Right ventricle myocardium superior (tissue), 1 donor: Measurements from ENCODE around the gene PRIMPOL. TPM values are rescaled to one million over a fixed set of nuclear protein-coding genes. Genes with fewer than 3 reads are reported as not detected.

Experiments
- ATAC-seq: fragments of 200-7000 bp; cut with Tn5 transposase; one replicate; pipeline ENCODE4 v1.9.1; 2020; ENCODE audit warnings: mild to moderate bottlenecking; ENCODE audit not compliant: poor library complexity
- DNase-seq: peaks from one replicate; pipeline ENCODE4 v3.0.0-alpha.2; 2020
- intact Hi-C: fragments of 100-400 bp; cut with DNase I; formaldehyde crosslinking; loops from one replicate; pipeline ENCODE4 v1.11.2; 2022
- total RNA-seq: library from RNA; stranded (reverse); fragmentation: NEBNext Ultra II Directional; extraction: Animal tissue kit (Norgen Biotek cat#: 25700); gene quantifications from one replicate; pipeline ENCODE4 v1.2.1, GENCODE V29; 2021
- donor health status: DM: no; HTN: yes; CAD: no; lungs with severe emphysema.

Gene PRIMPOL
- total RNA-seq, 1 donor from 2014 or later: 10.9 TPM

DNA sequence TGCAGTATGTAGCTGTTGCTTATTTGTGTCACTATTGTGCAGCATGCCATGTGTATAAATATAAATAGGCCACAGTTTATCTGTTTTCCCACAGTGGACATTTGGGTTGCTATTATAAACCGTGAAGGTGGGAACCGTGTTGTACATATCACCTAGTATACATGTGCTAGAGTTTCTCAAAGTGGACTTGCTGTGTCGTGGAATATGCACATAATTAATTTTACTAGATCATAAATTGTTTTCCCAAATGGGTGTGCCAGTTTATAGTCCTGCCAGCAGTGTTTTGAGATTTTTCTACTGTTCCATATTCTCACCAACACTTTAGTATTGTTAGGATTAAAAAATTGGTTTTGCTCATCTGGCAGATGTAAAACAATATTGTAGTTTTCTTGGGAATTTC lies 38.5 kb downstream of the PRIMPOL start:
- intact Hi-C loops: no loop called here
- ATAC-seq: no peak
- no peak for DNase-seq

DNA sequence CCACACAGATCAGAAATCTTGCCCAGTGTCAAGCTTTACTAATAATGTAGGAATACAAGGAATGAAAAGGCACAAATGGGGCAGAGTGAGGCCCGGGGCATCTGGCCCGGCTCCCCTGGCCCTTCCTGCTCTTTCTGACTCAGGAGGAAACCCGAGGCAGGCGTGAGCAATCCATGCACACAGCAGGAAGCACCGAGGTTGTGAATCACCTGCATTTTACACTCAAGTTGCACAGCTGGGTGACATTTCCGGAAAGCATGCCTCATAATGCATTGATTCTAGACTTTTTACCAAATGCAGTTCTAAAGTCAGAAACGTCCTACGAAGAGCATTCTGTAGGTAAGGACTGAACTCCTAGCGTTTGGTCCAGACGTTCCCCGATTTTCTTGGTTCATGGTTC lies 38.9 kb downstream of the PRIMPOL start:
- DNase-seq (no peak), ATAC-seq (no peak)
- intact Hi-C loops: no loop called here

- no peak for ATAC-seq
- intact Hi-C loops: no loop called here
- DNase-seq: no peak
Observed at GRCh38 chr4:184689681-184690080, 40.1 kb downstream of the PRIMPOL start.

DNA sequence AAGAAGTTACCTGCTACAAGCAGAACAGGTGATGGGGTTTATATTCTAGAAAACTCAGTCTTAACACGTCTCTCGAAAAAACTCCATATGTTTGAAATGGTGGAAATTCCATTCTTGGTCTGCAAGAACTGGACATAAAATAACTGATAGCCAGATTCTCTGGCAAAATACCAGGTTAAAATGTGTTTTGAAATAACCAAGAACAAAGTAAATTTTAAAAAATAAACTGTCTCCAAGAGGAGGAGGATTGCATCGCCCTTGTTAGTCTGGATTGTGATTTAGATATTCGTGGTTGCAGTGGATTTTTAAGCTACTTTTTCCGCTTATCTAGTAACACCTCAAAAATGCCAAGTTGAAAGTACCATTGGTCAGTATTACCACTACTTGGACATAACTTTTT lies 43.5 kb downstream of the PRIMPOL start:
- intact Hi-C loops: no loop called here
- ATAC-seq (no peak), DNase-seq (no peak)

DNA sequence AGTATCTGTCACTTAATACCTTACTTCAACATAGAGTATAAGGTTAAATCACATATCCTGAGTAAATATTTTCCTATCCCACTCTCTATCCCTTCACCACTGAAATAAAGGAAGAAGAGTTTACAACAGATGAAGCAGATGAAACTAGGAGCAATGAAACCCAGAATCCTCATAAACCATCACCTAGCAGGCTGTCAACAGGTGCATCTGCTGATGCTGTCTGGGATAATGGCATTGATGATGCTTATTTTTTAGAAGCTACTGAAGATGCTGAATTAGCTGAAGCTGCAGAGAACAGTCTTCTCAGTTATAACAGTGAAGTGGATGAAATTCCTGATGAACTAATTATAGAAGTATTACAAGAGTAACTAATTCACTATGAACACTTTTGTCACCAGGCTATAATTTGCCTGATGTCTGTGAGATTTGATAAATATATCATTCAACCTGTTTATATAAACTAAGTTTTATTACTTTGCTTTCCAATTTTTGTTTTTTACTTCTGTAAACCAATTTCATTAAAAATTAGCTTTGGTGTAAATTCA lies 44.9 kb downstream of the PRIMPOL start:
- intact Hi-C loops: no loop called here
- ATAC-seq (peak; percentile 56), DNase-seq (no peak)

- ATAC-seq (peak; percentile 85), DNase-seq (no peak)
- intact Hi-C loops: no loop called here
Observed at GRCh38 chr4:184695178-184695896, 45.8 kb downstream of the PRIMPOL start.

DNA sequence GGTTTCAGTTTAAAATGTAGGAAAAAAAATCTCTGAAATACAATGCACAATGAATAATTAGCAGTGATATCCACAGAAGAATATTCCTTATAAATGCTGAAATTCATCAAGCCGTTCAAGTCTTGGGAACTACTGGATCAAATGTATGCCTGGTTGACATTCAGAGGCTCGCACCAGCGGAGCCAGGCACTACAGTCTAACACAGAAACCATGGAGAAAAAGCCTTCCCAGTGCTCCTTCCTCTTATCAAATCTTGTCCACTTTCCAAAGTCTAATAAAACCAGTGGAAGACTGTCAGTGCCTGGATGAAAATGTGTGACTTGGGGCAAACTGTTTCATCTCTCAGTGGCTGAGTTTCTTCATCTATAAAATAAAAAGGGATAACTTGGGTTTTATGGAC lies 48.4 kb downstream of the PRIMPOL start:
- ATAC-seq (no peak), DNase-seq (no peak)
- intact Hi-C loops: no loop called here

- intact Hi-C loops: no loop called here
- DNase-seq (no peak), ATAC-seq (no peak)
Observed at GRCh38 chr4:184699941-184700340, 50.4 kb downstream of the PRIMPOL start.

DNA sequence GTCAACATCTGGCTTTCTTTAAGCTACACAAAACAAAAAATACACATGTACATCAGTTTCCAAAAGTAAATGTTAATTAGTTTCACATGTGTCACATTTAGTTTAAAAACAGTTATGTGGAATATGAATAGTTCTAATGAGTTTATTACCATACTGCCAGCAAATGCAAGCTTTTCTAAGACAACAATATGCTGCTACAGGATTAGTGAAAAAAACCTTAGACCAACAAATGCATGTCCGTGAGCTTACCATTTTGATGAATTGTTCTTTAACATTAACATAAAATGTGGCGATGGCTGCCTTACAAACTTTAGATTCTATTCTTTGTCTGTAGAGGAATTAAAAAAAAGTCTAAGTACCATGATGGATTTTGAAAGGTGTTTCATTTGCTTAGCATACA lies 52.6 kb downstream of the PRIMPOL start:
- ATAC-seq (no peak), DNase-seq (no peak)
- intact Hi-C loops: no loop called here

GRCh38 chr4:184705692-184706091 lies 56.2 kb downstream of the PRIMPOL start:
- DNase-seq: no peak
- ATAC-seq: no peak
- intact Hi-C loops: no loop called here

GRCh38 chr4:184706453-184706852 lies 56.9 kb downstream of the PRIMPOL start:
- DNase-seq (no peak), ATAC-seq (no peak)
- intact Hi-C loops: no loop called here

DNA sequence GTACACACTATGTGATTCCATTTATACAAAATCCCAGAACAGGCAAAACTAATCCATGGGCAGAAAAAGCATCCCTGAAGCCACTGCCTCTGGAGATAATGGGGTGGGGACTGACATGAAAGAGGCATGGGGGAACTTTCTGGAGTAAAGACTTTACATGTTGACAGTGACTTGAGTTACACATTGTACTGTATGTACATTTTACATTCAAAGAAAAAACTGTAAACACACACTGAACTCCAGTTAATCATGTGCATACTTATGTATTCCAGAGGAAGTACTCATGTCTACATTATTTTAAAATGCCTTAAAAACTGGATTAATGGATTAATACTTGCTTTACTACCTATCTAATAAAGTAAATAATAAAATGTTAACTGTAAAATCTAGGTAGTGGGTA lies 62.8 kb downstream of the PRIMPOL start:
- intact Hi-C loops: no loop called here
- no peak for DNase-seq
- ATAC-seq: no peak

- ATAC-seq (no peak), DNase-seq (no peak)
- intact Hi-C loops: no loop called here
Observed at GRCh38 chr4:184713887-184714286, 64.3 kb downstream of the PRIMPOL start.

DNA sequence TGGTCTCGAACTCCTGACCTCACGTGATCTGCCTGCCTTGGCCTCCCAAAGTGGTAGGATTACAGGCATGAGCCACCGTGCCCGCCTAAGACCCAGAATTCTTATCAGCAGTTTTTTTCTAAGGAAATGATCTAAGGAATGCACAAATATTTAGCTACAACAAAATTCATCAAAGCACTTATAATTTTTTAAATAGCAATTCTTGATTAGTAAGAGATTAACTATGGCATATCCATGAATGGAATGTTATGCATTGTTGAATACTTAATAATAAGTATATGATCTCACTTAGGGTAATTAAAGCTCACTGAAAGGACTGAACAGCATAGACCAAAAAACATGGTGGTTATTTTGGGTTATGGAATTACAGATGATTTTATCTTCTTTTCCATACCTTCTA lies 66.0 kb downstream of the PRIMPOL start:
- ATAC-seq: no peak
- intact Hi-C loops: no loop called here
- no peak for DNase-seq

GRCh38 chr4:184719407-184719806 lies 69.9 kb downstream of the PRIMPOL start:
- no peak for DNase-seq
- intact Hi-C loops: no loop called here
- no peak for ATAC-seq

- DNase-seq: no peak
- no peak for ATAC-seq
- intact Hi-C loops: no loop called here
Observed at GRCh38 chr4:184721254-184721653, 71.7 kb downstream of the PRIMPOL start.

GRCh38 chr4:184722798-184723197 lies 73.3 kb downstream of the PRIMPOL start:
- DNase-seq (no peak), ATAC-seq (no peak)
- intact Hi-C loops: no loop called here

DNA sequence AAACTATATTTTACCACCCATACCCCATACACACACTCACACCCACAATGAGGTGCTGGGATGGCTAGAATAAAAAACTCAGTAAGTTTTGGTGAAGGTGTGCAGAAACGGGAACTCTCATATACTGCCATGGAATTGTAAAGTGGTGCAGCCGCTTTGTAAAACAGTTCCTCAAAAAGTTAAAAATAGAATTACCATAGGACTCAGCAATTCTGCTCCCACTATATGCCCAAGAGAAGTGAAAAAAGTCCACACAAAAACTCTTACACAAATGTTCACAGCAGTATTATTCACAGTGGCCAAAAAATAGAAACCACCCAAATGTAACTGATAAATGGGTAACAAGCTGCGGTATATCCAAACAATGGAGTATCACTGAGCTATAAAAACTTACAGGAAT lies 77.9 kb downstream of the PRIMPOL start:
- intact Hi-C loops: no loop called here
- DNase-seq: no peak
- ATAC-seq: peak; percentile 15

- ATAC-seq: no peak
- intact Hi-C loops: no loop called here
- DNase-seq: no peak
Observed at GRCh38 chr4:184728858-184729257, 79.3 kb downstream of the PRIMPOL start.

- intact Hi-C loops: no loop called here
- ATAC-seq: no peak
- DNase-seq: no peak
Observed at GRCh38 chr4:184729946-184730345, 80.4 kb downstream of the PRIMPOL start.

GRCh38 chr4:184731056-184731455 lies 81.5 kb downstream of the PRIMPOL start:
- DNase-seq (no peak), ATAC-seq (no peak)
- intact Hi-C loops: no loop called here
